Hematopoietic multipotent progenitor cell treated with erythropoietin and hydrocortisone succinate and interleukin-3 and kit ligand, for 4 days (in vitro differentiated cells): Measurements from ENCODE around the gene RASL12.
A peak's percentile ranks its signal among the peaks of the same experiment; 100 is the strongest.
"Not testable (repeated sequence)": the region's sequence is repeated elsewhere in the genome, so short reads cannot be mapped to it uniquely, and the experiment has no call there.

Source experiments
- DNase-seq: peaks from one replicate; pipeline ENCODE4 v3.0.0-alpha.2; 2015

RASL12 gene

DNA sequence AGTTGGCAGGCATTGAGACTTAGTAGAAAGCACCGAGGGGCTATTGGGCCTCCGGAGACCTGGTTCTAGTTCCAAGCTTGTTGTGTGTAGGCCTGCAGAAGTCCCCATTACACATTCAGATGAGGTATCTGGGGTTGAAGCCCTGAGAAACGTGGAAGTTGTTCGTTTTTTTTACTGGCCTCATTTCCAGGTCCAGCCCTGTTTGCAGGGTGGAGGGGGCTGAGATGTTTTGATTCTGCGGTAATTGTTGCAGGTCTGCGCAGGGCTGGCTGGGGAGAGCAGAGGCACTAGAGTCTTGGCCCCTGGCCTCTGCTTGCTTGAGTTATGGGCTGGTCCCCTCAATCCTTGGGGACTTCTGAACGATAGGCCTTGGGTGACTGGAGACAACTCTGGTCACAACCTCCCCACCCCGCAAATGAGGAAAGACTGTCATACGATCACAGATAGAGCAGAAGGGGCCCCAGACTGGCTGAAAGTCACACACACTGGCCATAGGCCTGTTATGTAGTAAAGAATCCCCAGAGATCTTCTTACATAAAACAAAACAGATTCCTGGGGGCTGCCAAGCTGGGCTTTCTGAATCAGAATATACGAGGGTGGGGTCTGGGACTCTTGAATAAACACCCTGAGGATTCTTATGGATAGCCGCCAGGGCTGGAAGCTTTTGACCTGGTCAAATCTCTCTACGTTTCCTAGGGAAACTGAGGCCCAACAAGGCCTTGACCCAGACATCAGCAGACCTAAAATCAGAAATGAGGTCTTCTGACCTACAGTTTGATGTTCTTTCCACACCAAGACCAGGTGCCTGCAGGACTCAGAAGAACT is 24.4 kb upstream of the RASL12 start:
- DNase-seq = no peak

DNA sequence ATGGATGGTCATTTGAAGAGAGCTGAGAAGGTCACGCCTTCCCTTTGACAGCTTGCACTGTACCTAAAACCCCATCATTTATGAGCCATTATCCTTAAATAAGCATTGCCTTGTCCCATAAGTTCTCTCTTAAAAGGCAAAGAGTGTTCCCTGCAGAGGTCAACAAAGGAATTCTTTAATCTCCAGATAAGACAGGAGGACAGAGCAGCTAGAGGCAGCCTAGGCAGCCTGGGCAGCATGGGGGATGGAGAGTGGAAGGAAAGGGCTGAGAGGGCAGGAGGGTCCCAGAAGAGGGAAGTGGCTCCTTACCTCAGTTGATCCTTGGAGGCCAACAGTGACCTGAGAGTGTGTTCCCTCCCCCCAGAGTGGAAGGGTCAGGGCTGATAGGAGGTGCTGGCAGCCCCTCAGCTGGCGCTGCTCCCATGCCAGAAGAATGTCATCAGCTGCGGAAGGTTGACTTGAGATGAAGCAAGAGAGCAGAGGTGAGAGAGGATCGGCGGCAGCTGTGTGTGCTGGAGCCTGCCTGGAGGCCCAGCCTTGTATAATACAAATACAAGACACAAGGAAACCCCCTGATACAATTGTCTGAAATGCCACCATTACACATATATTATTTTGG is 21.5 kb upstream of the RASL12 start:
- DNase-seq = no peak

DNA sequence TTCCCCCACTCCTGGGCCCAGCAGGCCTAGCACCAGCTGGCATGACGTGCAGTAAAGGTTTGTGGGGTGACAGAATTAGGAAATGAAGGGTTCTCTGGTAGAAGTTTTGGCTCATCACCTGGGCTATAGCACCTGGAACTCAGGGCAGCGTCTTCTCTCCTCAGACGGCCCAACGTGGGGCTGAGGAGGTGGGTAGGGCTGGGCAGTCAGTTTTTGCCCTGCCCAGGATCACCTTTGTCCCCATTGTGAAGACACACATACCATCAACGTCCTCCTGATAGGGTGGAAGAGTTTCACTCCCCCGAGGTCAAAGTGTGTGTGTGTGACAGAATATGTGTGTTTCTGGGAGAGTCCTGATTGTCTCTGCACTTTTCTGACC is 20.8 kb upstream of the RASL12 start:
- DNase-seq = no peak

DNA sequence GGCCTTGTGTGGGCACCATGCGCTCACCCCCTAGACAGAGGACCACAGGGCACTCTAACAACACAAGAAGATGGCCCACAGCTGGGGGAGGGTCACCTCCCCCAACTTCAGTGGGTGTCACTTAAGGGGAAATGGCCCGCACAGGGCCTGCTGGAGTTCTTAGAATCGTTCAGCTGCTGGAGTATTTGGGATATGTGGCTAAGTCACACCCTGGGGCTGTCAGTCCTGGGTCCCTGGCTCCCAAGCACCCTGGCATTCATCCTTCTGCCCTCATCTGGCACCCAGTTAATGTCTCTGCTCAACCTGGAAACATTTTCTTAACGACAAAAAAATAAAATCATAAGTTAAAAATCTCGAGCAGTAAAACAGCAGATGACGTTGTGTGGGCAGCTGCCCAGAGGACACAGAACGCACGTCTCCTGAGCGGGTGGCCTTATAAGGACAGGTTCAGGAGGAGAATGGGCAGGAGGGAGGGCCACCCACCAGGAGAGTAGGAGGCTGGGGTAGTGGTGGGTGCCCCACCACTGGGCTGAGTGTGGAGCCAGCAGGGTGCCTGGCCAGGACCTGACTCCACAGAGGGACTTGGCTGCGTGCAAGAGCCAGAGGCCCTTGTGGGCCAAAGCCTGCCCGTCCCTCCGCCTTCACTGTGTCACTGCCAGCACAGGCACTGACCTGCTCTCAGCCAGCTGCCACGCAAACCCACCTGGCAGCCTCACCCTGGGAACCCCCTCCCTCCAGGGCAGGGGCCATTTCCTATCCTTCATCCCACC is 20.3 kb upstream of the RASL12 start:
- no peak for DNase-seq

DNA sequence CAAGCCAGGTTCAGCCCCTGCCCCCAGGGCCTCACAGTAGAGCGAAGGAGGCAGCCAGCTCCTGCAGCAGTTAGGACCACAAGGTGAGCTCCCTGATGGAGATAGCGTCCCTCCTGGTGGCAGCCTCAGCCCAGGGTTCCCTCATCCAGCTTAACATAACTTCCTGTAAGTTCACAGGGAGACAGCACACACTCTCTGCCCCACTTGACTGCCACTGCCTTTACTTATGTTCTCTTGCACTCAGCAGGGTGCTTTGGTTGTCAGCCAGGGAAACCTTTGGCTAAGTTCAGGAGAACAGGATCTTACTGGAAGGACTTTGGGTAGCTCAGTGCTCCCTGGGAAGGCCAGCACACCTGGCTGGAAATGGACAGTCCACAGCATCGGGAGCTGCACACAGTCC is 19.6 kb upstream of the RASL12 start:
- DNase-seq = no peak

DNA sequence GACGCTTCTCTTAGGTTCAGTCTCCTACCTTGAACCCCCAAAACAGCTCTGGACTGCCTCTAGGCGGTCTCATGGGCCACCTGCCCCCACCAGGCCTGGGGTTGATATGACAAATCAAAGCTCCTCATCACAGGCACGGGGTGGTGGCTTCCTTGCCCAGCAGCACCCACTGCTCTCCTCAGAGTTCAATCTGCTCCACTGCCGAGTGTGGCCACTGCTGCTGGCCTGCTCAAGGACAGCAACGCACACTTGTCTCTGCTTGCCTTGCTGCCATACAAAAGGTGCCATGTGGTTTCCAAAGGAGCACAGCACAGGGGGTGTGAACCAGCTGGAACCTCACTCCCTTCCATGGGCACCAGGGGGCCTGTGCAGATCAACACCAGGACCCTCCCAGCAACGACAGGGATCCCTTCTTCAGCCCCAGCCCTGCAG is 18.9 kb upstream of the RASL12 start:
- peak; percentile 43 for DNase-seq

DNA sequence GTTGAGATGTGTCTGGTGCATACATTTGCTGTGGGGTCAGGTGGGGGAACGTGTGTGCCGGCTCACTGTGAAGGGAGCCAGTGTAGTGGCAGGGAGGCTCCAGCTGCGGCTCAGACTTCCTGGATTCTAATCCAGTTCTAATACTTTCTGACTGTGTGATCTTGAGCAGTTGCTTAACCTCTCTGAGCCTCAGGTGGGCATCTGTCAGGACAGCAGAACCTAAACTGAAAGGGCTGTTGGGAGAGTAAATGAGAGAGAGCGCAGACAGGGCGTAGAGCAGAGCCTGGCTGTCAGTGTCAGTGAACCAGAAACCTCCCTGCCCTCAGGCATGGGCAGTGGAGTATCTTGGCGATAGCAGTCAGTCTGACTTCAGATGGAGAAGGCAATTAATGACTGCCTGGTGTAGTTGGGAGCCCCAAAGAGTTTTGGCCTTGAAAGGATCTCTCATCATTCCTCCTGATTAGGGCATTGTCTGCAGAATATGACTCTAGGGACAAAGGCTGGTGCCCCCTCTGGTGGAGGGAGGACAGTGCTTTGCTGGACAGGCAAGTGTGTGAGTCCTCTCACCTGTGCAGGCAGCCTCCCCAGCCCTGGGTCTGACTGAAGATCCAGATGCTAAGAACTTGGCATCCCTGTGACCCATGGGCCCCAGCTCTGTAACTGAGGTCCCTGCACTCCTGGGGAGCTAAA is 18.3 kb upstream of the RASL12 start:
- DNase-seq = peak; percentile 59

DNA sequence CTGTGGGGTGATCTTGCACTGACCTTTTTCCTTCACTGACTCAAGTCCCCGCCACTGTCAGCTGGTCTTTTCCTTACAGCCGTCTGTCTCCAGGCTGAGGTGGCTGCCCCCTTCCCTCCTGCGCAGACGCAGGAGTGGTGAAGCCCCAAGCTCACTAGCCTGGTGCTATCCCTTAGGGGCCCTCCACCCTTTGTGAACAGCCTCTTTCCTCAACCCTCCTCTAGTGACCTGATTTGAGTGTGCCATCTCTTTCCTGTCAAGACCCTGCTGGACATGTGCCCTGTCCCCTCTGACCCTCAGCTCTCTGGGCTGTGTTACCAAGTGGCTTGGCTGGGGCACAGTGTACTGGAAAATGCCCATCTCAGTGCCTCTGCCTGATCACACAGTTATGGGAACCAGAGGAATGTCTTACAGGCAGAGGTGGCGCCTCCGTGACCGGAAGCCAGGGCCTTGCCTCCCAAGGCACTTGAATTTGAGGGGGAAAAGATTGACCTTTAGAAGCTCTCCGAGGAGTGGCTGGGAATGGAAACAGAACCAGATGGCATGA is 17.5 kb upstream of the RASL12 start:
- no peak for DNase-seq

DNA sequence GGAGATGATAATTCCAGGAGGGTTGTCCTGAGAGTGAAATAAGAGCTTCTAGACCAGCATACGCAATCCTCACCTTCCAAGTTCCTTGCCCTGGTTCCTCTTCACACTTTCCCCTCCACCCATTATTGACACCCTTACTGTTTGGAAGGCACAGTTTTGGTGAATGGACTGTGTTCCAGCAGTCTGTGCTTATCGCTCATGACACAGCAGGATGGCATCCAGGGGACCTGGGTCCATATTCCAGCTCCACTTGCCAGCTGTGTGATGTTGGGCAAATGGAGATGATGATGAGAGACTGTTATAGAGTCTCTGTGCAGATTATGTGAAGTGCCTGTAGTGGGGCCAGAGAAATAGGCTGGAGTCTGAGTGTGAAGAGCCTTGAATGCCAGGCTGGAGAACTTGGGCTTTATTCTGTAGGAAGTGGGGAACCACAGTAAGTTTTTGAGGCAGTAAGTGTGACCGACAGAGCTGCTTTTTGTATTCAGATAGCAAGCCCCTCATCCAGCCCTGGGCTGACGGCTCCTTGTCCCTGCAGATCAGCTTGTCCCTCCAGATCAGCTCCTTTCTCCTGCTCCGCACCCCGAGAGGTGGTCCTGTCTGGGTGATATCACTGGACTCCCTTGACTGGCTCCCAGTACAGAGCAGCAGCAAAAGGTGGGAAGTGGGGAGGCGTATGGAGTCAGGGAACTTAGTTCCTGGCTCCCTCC is 16.9 kb upstream of the RASL12 start:
- DNase-seq = no peak

DNA sequence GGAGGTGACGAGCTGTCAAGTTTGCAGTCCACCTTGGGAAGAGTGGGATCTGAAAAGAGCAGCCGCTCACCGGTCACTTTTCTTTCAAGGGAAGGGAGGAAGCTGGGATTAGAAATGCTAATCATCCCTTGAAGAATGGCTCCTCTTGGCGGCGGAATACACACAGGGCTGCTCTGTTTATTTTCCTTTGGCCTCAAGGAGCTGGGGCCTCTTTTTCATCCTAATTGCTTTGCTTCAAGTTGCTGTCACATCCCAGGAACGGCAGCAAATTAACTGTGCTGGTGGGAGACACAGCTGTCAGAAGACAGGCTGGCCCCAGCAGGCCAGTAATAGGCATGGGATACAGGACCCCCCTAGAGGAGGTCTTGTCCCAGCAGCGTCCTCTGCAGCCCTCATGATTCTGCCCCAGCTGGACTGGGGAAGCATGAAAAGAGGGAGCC is 15.5 kb upstream of the RASL12 start:
- DNase-seq = no peak

DNA sequence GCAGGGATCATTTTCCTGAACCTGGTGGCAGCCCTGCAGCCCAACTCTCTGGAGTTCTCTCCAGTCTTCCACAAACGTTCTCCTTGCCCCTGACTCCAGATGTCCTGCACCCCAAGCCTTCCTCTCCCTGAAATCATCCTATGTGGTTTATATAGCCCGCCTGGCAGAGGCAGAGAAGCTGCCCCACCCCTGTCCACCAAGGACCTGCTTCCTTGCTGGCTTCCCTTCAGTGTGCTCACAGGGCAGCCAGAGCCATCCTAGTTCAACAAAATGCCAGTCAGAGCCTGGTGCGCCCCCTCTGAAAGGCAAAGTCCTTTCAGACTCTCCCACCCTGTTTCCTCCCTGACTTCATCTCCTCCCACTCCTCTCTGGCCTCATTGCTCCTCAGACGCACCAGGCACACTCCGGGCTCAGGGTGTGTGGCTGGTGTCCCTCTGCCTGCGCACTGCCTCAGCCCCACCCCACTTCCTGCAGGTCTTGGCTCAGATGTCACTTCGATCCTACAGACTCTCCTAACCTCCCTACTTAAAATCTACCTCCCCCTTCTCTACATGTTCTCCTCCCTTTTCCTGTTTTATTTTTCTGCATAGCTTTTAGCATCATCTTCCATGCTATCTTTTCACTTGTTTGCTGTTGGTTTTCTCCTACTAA is 14.6 kb upstream of the RASL12 start:
- peak; percentile 51 for DNase-seq

DNA sequence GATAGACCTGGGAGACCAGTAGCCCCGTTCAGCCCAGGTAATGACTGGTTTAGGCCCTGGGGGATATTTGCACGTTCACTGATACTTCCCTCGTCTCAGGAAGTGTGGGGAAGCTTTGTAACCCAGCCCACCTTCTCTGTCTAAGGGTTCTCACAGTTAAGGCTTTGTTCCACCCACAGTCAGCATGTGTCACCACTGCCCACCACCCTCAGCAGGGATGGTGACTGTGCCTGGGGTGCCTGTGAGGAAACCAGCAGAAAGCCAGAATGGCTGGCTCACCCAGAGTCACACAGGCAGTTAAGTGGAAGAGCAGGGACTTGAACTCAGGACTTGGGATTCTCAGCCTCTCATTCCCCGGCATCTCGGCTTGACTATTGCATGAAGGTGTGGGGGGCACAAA is 14.0 kb upstream of the RASL12 start:
- DNase-seq = no peak

DNA sequence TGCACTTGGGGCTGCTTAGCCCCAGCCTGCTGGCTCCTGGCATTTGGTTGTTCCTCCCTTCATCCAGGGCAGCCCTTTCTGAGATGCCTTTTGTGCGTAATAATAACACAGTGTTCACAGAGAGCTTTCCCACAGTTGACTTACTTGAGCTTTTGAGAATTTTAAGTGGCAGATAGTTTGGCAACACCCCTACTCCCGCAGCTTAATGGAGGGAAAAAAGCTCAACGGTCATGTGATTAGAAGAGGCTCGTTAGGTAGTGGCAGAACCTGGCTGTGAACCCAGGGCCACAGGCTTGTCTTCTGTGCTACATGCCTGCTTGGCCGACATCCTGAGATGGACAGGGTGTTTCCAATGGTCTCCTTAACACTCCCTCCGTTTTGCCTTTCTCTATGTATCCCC is 13.5 kb upstream of the RASL12 start:
- DNase-seq = no peak

DNA sequence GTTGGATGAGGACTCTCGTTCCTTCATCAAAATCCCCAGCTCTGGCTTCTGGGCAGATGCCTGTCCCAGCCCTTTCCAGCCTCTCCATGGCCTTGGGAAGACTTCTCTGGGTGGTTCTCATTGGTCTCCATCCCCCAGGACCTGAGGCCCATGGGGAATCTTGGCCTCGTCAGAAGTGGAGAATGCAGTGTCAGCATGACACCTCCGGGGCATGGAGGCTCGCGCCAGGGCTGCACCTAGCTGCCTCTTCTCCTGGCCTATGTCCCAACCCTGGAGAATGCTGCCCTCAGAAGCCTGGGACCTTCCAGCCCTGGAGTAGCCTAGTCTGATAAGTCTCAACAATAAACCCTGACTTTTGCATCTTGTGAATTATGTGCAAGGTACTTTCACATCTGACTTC is 11.8 kb upstream of the RASL12 start:
- DNase-seq = no peak

DNA sequence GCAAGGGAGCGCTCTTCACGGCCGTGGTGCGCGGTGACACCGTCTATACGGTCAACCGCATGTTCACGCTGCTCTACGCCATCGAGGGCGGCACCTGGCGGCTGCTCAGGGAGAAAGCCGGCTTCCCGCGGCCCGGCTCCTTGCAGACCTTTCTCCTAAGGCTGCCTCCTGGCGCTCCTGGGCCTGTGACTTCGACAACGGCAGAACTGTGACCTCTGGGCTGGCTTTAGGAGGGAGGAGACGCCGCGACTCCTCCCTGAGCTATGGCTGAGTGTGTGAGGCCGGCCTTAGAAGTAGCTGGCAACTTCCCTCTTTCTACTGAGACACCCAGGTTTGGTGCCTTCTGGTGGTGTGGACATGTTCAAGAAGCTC is 10.2 kb upstream of the RASL12 start:
- DNase-seq = peak; percentile 83

DNA sequence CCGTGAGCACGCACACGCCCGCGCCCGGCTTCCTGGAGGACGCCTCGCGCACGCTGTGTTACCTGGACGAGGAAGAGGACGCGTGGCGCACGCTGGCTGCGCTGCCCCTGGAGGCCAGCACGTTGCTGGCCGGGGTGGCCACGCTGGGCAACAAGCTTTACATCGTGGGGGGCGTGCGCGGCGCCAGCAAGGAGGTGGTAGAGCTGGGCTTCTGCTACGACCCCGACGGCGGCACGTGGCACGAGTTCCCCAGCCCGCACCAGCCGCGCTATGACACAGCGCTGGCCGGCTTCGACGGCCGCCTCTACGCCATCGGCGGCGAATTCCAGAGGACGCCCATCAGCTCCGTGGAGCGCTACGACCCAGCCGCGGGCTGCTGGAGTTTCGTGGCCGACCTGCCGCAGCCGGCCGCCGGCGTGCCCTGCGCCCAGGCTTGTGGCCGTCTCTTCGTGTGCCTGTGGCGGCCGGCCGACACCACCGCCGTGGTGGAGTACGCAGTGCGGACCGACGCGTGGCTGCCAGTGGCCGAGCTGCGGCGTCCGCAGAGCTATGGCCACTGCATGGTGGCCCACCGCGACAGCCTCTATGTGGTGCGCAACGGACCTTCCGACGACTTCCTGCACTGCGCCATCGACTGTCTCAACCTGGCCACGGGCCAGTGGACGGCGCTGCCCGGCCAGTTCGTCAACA is 9.6 kb upstream of the RASL12 start:
- no peak for DNase-seq

DNA sequence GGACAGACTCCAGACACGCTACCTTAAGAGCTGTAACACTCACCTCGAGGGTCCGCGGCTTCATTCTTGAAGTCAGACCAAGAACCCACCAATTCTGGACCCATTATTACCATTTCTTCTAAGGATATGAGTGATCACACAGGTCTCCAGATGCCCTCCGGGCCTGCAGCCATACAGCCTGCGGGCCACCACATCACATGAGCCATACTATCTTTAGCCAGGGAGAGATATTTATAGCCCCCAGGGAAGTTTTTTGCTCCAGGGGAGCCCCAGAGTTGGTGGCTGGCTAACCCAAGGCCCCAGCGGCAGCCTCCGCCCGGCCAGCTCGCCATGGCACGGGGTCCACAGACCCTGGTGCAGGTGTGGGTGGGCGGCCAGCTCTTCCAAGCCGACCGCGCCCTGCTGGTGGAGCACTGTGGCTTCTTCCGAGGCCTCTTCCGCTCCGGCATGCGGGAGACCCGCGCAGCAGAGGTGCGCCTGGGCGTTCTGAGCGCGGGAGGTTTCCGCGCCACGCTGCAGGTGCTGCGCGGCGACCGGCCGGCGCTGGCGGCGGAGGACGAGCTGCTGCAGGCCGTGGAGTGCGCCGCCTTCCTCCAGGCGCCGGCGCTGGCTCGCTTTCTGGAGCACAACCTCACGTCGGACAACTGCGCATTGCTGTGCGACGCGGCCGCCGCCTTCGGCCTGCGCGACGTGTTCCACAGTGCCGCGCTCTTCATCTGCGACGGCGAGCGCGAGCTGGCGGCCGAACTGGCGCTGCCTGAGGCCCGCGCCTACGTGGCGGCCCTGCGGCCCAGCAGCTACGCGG is 8.9 kb upstream of the RASL12 start, which contains the start of gene KBTBD13:
Gene KBTBD13 (plus strand): TSS at position 261 of the 805 bp plus-strand sequence. CDS start 70 bp downstream, at position 331.
- no peak for DNase-seq

DNA sequence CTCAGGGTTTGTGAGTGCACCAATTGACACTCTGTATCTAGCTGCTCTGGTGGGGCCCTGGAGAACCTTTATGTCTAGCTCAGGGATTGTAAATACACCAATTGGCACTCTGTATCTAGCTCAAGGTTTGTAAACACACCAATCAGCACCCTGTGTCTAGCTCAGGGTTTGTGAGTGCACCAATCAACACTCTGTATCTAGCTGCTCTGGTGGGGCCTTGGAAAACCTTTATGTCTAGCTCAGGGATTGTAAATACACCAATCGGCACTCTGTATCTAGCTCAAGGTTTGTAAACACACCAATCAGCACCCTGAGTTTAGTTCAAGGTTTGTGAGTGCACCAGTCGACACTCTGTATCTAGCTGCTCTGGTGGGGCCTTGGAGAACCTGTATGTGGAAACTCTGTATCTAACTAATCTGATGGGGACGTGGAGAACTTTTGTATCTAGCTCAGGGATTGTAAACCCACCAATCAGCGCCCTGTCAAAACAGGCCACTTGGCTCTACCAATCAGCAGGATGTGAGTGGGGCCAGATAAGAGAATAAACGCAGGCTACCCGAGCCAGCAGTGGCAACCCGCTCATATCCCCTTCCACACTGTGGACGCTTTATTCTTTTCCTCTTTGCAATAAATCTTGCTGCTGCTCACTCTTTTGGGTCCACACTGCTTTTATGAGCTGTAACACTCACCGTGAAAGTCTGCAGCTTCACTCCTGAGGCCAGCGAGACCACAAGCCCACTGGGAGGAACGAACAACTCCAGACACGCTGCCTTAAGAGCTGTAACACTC is 8.0 kb upstream of the RASL12 start:
- DNase-seq = peak; percentile 59

DNA sequence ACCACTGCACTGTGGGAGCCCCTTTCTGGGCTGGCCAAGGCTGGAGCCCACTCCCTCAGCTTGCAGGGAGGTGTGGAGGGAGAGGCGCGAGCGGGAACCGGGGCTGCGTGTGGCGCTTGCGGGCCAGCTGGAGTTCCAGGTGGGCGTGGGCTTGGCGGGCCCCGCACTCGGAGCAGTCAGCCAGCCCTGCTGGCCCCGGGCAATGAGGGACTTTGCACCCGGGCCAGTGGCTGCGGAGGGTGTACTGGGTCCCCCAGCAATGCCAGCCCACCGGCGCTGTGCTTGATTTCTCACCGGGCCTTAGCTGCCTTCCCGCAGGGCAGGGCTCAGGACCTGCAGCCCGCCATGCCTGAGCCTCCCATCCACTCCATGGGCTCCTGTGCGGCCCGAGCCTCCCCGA is 7.2 kb upstream of the RASL12 start:
- not testable (repeated sequence) for DNase-seq
